Stimulated activated CD4-positive, alpha-beta T cell treated with anti-CD3 and anti-CD28 coated beads, Interleukin-15, amount 100 ng/mL, for 1 hour (primary cell): ENCODE results near the gene ELN.
"Not testable (repeated sequence)": the region's sequence is repeated elsewhere in the genome, so short reads cannot be mapped to it uniquely, and the experiment has no call there.

Experiments
- DNase-seq, 2 donors: peaks; one replicate each; pipeline ENCODE4 v3.0.0-alpha.2; 2020; ENCODE audit warnings: low read depth in 1 of 2, low spot score in 1 of 2

The ELN gene

GRCh38 chr7:74027683-74028320 is at the start of gene ELN:
Gene ELN (plus strand): TSS chr7:74028173. CDS start chr7:74028188, 15 bp downstream.
- DNase-seq, result no peak

DNA sequence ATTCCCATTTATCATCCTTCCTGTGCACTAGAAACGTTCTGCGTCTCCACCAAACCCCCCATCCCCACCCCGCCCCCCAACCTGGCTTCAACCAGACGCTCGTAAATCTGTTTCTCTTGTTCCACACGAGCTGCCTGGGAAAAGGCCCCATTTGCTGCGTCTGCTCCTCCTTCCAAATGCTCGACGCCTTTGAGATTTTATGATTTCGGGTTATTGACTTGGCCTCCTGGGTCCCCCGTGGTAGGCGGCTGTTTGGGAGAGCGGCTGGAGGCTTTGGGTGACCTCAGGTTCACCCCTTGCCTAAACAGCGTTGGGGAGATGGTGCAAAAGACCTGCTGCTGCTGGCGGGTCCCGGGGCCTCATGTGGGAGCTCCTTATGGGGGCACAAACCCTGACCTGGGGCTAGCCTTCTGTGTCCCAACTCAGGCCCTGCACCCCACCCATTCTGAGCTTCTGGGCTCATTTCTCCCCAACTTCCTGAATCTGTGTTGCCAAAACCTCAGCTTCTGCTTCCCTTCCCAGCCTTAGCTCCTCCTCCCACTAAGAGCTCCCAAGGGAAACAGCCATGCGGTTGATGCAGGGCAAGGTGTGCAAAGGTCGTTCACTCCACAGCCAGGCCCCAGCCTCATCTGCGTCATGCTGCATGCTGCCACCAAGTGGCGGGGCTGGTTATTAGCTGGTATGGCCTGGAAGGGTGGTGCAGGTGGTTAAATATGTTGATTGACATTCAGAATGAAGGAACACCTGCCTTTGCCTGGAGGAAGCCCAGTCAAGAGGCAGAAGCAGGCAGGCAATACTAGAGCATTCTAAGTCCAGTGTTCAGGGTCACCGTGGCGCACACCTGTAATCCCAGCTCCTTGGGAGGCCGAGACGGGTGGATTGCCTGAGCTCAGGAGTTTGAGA is 49.1 kb upstream of the ELN start:
- no peak for DNase-seq

GRCh38 chr7:73979656-73980055 is 48.3 kb upstream of the ELN start:
- DNase-seq, result not testable (repeated sequence)

- DNase-seq, result no peak
Observed at GRCh38 chr7:73980206-73980605, 47.8 kb upstream of the ELN start.

- no peak for DNase-seq
Observed at GRCh38 chr7:73981933-73982332, 46.0 kb upstream of the ELN start.

DNA sequence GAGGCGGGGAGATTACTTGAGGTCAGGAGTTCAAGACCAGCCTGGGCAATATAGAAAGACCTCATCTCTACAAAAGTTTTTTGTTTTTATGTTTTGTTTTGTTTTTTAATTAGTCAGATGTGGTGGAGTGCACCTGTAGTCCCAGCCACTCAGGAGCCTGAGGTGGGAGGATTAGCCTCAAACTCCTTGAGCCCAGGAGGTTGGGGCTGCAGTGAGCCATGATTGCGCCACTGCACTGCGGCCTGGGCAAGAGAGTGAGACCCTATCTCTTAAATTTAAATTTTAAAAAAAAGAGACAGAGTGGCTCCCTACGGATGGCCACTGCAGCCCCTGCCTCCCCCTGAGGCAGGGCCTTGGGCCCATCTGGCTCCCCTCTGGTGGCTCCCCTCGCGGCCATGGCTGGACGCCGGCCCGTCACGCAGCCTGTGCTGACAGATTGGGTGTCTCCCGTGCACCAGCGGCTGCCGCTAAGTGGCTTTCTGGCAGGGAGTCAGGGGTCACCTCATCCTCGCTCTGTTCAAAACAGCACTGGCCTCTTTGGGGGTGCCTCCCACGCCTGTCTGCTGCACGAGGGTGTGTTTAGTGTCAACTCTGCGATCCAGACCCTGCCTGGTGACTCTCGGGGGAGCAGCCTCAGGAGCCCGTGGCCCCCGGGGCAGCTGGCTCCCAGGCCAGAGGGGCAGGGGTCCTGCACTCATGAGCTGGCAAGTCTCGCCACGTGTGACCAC is 44.4 kb upstream of the ELN start:
- no peak for DNase-seq

DNA sequence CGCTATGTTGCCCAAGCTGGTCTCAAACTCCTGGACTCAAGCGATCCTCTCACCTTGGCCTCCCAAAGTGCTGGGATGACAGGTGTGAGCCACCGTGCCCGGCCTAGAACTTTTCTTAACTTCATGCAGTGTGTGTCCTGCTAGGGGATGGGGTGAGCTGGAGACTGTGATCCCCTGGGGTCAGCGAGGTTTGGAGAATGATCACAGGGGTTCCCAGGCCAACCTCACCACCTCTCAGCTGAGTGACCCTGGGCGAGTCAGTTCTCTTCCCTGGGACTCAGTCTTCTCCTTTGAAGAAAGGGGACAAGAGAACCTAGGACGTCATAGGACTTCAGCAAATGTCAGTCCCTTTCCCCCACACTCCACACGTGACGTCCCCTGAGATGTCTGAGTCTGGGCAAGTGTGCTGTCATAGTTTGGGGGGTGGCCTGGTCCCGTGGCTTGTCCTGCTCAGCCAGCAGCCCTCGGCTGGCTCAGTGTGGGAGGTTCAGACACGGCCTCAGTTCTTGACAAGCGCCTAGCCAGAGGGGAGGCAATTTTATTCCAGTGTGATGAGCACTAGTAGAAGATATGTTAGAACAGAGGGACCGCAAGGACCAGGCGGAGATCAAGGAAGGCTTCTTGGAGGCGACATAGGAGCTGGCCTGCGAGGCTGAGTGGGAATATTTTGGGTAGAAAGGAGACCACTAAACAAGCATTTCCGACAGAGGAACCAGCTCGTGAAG is 43.3 kb upstream of the ELN start:
- DNase-seq, result no peak

- DNase-seq, result no peak
Observed at GRCh38 chr7:73985737-73986141, 42.2 kb upstream of the ELN start.

- no peak for DNase-seq
Observed at GRCh38 chr7:73986158-73986631, 41.8 kb upstream of the ELN start.

DNA sequence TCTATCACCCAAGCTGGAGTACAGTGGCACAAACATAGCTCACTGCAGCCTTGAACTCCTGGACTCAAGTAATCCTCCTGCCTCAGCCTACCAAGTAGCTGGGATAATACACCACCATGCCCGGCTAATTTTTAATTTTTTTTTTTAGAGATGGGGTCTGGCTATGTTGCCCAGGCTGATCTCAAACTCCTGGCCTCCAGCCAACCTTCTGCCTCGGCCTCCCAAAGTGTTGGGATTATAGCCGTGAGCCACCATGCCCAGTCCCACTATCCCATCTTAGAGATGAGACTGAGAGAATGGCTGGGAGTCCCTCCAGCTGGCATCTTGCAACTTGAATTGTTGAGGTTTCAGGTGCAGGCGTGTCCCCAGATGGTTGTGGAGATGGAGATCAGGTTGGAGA is 40.7 kb upstream of the ELN start:
- DNase-seq, result no peak

DNA sequence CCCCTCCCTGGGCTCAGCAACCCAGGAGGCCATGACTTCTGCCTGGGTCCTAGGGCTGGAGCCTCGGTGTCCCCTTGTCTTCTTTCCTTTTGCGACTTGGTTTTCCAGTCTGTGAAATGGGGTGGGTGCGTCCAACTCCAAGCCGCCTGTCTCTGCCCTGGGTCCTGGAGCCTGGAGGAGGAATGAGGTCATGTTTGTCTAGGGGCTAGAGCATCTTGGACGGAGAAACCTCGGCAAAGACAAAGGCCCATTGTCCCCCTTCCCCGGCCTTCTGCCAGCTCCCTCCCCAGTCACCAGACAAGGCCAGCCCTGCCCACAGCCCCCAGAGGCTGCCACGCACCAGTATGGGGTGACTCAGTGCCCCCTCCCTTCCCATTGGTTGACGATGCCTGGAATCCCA is 39.8 kb upstream of the ELN start:
- DNase-seq, result no peak

DNA sequence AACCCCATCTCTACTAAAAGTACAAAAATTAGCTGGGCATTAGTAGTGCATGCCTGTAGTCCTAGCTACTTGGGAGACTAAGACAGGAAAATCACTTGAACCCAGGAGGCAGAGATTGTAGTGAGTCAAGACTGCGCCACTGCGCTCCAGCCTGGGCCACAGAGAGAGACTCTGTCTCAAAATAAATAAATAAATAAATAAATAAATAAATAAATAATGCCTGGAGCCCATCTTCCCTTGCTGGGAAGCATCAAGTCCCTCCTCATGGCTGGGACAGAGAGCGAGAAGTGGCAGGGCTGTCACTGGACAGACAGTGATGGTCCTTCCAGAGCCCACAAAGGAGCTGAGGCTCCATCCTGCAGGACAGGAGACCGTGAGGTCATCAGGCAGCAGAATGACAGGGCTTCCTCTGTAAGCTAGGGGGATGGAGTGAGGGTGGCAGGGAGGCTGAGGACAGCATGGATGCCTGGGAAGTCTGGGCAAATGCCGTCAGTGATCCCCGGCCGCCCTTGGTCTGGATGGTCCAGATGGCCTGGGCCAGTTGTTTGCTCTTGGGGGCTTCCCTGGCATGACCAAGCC is 36.4 kb upstream of the ELN start:
- no peak for DNase-seq

GRCh38 chr7:73992101-73992562 is 35.8 kb upstream of the ELN start:
- DNase-seq, result no peak

GRCh38 chr7:73994023-73994422 is 34.0 kb upstream of the ELN start:
- no peak for DNase-seq

DNA sequence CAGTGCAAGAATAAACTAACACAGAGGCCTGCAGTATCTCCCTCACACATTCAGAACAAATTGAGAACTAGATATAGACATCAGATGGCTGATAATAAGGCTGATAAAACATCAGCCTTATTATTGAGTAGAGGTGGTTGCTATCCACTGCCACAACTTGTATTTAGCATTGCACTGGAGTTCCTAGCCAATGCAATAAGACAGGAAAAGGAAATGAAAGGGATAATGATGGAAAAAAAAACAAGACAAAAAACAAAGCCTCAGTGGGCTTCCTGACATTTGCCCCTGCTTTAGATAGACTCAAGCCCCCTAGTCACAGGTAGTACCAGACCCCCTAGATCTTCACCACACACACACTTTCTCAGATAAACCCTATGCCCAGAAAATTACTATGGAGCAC is 33.2 kb upstream of the ELN start:
- DNase-seq, result no peak

DNA sequence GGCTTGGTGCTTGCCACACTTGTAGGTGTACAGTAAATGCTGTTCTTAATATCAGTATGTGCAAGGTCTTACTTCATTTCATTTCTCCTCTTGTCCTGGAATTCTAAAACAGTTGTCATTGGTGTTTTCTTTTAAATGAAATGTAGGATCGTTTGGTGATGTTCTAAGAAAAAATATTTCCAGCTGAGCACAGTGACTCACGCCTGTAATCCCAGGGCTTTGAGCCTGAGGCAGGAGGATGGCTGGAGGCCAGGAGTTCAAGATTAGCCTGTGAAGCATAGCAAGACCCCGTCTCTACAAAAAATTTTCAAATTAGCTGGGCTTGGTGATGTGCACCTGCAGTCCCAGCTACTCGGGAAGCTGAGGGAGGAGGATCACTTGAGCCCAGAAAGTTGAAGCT is 32.6 kb upstream of the ELN start:
- no peak for DNase-seq

GRCh38 chr7:73995821-73996511 is 32.0 kb upstream of the ELN start:
- DNase-seq, result no peak

- DNase-seq, result no peak
Observed at GRCh38 chr7:73997056-73997455, 30.9 kb upstream of the ELN start.

- DNase-seq, result no peak
Observed at GRCh38 chr7:73999664-74000435, 28.1 kb upstream of the ELN start.
